GM12878 (cell line): ENCODE measurements around the gene AKAP9. TPM values are rescaled to one million over a fixed set of nuclear protein-coding genes. Genes with fewer than 3 reads are reported as not detected.

Experiments used
- ATF7 ChIP-seq: fragments of 450-650 bp; IDR thresholded peaks from 2 replicates; pipeline ENCODE4 v1.6.1; 2016; ENCODE audit warnings: low read depth, mild to moderate bottlenecking
- CUX1 ChIP-seq: IDR thresholded peaks from 2 replicates; pipeline ENCODE4 v1.6.1; 2012; ENCODE audit warnings: improper control_type of control experiment, low read depth, low read length; ENCODE audit not compliant: insufficient replicate concordance
- HCFC1 ChIP-seq: fragments of 150-350 bp; IDR thresholded peaks from 2 replicates; pipeline ENCODE4 v1.6.1; 2014; ENCODE audit warnings: low read length
- RCOR1 ChIP-seq: conservative IDR thresholded peaks from 2 replicates; pipeline ENCODE4 v1.6.1; 2012; ENCODE audit warnings: low read depth, low read length, improper control_type of control experiment
- TARDBP ChIP-seq: IDR thresholded peaks from 2 replicates; pipeline ENCODE4 v1.6.1; 2016; ENCODE audit warnings: borderline replicate concordance
- WRNIP1 ChIP-seq: IDR thresholded peaks from 2 replicates; pipeline ENCODE4 v1.6.1; 2011; ENCODE audit warnings: low read depth, low read length, improper control_type of control experiment, borderline replicate concordance
- ZNF274 ChIP-seq: IDR thresholded peaks from one replicate; pipeline ENCODE4 v1.8.0; 2011; ENCODE audit not compliant: insufficient read length, insufficient read depth
- ZNF687 ChIP-seq: fragments of 450-650 bp; IDR thresholded peaks from 2 replicates; pipeline ENCODE4 v1.6.1; 2017; ENCODE audit warnings: mild to moderate bottlenecking, moderate library complexity
- polyA plus RNA-seq, 11 experiments: library from polyadenylated mRNA; depleted of rRNA in 4 of 11; unstranded in 6 of 11; stranded (reverse) in 5 of 11; fragments of >200 nt; fragmentation: Nextera tagmentation in 4 of 11; fragmentation: Illumina TruSeq in 1 of 11; extraction: Ambion mirVana in 4 of 11; extraction: Trizol in 1 of 11; gene quantifications; 1 replicate in 1 of 11; 2 replicates in 10 of 11; pipeline versions ENCODE4 v1.2.1 to v1.2.3, GENCODE V29; 2011 to 2016; ENCODE audit warnings: inconsistent platforms in 2 of 11, missing spikeins in 2 of 11, low read depth in 1 of 11
- total RNA-seq, 4 experiments: library from RNA; depleted of rRNA in 3 of 4; stranded (reverse); fragments of >200 nt in 3 of 4; fragmentation: Illumina TruSeq in 1 of 4; extraction: Trizol in 1 of 4; gene quantifications; 2 replicates each; pipeline versions ENCODE4 v1.2.1 to v1.2.3, GENCODE V29; 2013 to 2021

AKAP9 gene
- total and polyA plus RNA-seq, 10 of the 15 experiments (the other 5 are each of a cell fraction or from before 2014, with no cell fraction given), result 21.1 to 62.8 (median 31.6) TPM

GRCh38 chr7:91894781-91895480, 45.7 kb upstream of the AKAP9 start (continued):
- TF ChIP-seq RCOR1 (no peak), ATF7 (no peak), ZNF274 (no peak), WRNIP1 (no peak), ZNF687 (no peak), TARDBP (no peak), CUX1 (no peak), HCFC1 (no peak)
- TF ChIP-seq, all 136 proteins: peak for 0
